Measurements from ENCODE around the gene FRMD4B. TPM values are rescaled to one million over a fixed set of nuclear protein-coding genes. Genes with fewer than 3 reads are reported as not detected.
A peak's percentile ranks its signal among the peaks of the same experiment; 100 is the strongest.

Gene FRMD4B
- total and polyA plus RNA-seq, 2 donors (not counting 1 experiment from before 2014, with no cell fraction given): 0.86 to 1.2 TPM

GRCh38 chr3:69304396-69304795 lies 81.5 kb downstream of the FRMD4B start:
- Histone ChIP-seq H3K4me3 (replicated peaks in 1 of 4; ENCODE audit: control extremely low read depth in 1 of 4, insufficient read depth in 1 of 4, low read depth in 3 of 4, low read length in 4 of 4) (no peak overlapping the region), H3K27me3 (ENCODE audit: control insufficient read depth, insufficient read depth, low read length) (no peaks in the 10 kb centered on the region), H2AFZ (ENCODE audit: low read length) (no peak overlapping the region), H3K9ac (ENCODE audit: insufficient read depth, low read length) (no peak overlapping the region), H4K20me1 (ENCODE audit: control insufficient read depth, extremely low read depth, insufficient read depth, low read length) (no peaks in the 10 kb centered on the region), H3K4me2 (ENCODE audit: extremely low read depth, insufficient read depth, low read length) (no peak overlapping the region), H3K27ac (ENCODE audit: insufficient read depth, low read length) (no peak overlapping the region), H3K9me3 (ENCODE audit: control insufficient read depth, insufficient read depth, low read depth, low read length) (no peaks in the 10 kb centered on the region), H3K36me3 (ENCODE audit: control insufficient read depth, insufficient read depth, low read length) (no peaks in the 10 kb centered on the region), H3K4me1 (ENCODE audit: control insufficient read depth, extremely low read depth, insufficient read depth, low read length) (no peaks in the 10 kb centered on the region), H3K79me2 (ENCODE audit: control insufficient read depth, insufficient read depth, low read length) (no peaks in the 10 kb centered on the region)
- DNase-seq (ENCODE audit: low read depth in 2 of 2): no peak
- no peak for TF ChIP-seq EZH2 (IDR thresholded peaks at IDR 0.05; ENCODE audit: low read length, missing control alignments)
- TF ChIP-seq CTCF (conservative IDR thresholded peaks at IDR 0.05 in 1 of 2, IDR thresholded peaks at IDR 0.05 in 1 of 2; ENCODE audit: low read depth in 1 of 2, low read length in 2 of 2): no peak

GRCh38 chr3:69300296-69300695 lies 85.6 kb downstream of the FRMD4B start:
- Histone ChIP-seq H3K4me1 (ENCODE audit: control insufficient read depth, extremely low read depth, insufficient read depth, low read length) (no peaks in the 10 kb centered on the region), H3K36me3 (ENCODE audit: control insufficient read depth, insufficient read depth, low read length) (no peaks in the 10 kb centered on the region), H3K9me3 (ENCODE audit: control insufficient read depth, insufficient read depth, low read depth, low read length) (no peaks in the 10 kb centered on the region), H3K27me3 (ENCODE audit: control insufficient read depth, insufficient read depth, low read length) (no peaks in the 10 kb centered on the region), H3K79me2 (ENCODE audit: control insufficient read depth, insufficient read depth, low read length) (no peaks in the 10 kb centered on the region), H3K4me2 (ENCODE audit: extremely low read depth, insufficient read depth, low read length) (no peak overlapping the region), H3K9ac (ENCODE audit: insufficient read depth, low read length) (no peak overlapping the region), H4K20me1 (ENCODE audit: control insufficient read depth, extremely low read depth, insufficient read depth, low read length) (no peaks in the 10 kb centered on the region), H2AFZ (ENCODE audit: low read length) (no peak overlapping the region), H3K27ac (ENCODE audit: insufficient read depth, low read length) (no peak overlapping the region), H3K4me3 (replicated peaks in 1 of 4; ENCODE audit: control extremely low read depth in 1 of 4, insufficient read depth in 1 of 4, low read depth in 3 of 4, low read length in 4 of 4) (no peak overlapping the region)
- DNase-seq (ENCODE audit: low read depth in 2 of 2): peak in 1 of 2 donors; percentile 43
- TF ChIP-seq EZH2 (IDR thresholded peaks at IDR 0.05; ENCODE audit: low read length, missing control alignments) (no peak), CTCF (conservative IDR thresholded peaks at IDR 0.05 in 1 of 2, IDR thresholded peaks at IDR 0.05 in 1 of 2; ENCODE audit: low read depth in 1 of 2, low read length in 2 of 2) (no peak)

GRCh38 chr3:69299344-69299743 lies 86.5 kb downstream of the FRMD4B start:
- peak in 1 of 2 donors; percentile 21 for TF ChIP-seq CTCF (conservative IDR thresholded peaks at IDR 0.05 in 1 of 2, IDR thresholded peaks at IDR 0.05 in 1 of 2; ENCODE audit: low read depth in 1 of 2, low read length in 2 of 2)
- TF ChIP-seq EZH2 (IDR thresholded peaks at IDR 0.05; ENCODE audit: low read length, missing control alignments): no peak
- Histone ChIP-seq H4K20me1 (ENCODE audit: control insufficient read depth, extremely low read depth, insufficient read depth, low read length) (no peaks in the 10 kb centered on the region), H3K27me3 (ENCODE audit: control insufficient read depth, insufficient read depth, low read length) (no peaks in the 10 kb centered on the region), H3K9ac (ENCODE audit: insufficient read depth, low read length) (no peak overlapping the region), H3K27ac (ENCODE audit: insufficient read depth, low read length) (no peak overlapping the region), H2AFZ (ENCODE audit: low read length) (no peak overlapping the region), H3K4me2 (ENCODE audit: extremely low read depth, insufficient read depth, low read length) (no peak overlapping the region), H3K4me1 (ENCODE audit: control insufficient read depth, extremely low read depth, insufficient read depth, low read length) (no peaks in the 10 kb centered on the region), H3K79me2 (ENCODE audit: control insufficient read depth, insufficient read depth, low read length) (no peaks in the 10 kb centered on the region), H3K36me3 (ENCODE audit: control insufficient read depth, insufficient read depth, low read length) (no peaks in the 10 kb centered on the region), H3K9me3 (ENCODE audit: control insufficient read depth, insufficient read depth, low read depth, low read length) (no peaks in the 10 kb centered on the region), H3K4me3 (replicated peaks in 1 of 4; ENCODE audit: control extremely low read depth in 1 of 4, insufficient read depth in 1 of 4, low read depth in 3 of 4, low read length in 4 of 4) (no peak overlapping the region)
- DNase-seq (ENCODE audit: low read depth in 2 of 2): peak in 1 of 2 donors; percentile 18
